K562 (cell line): ENCODE measurements around the gene ACSF3.

Source experiments
- CTCF ChIP-seq, 3 experiments: IDR thresholded peaks in 2 of 3; conservative IDR thresholded peaks in 1 of 3; 2 replicates each; pipeline ENCODE4 v1.5.1; 2011 to 2012; ENCODE audit warnings: low read length in 3 of 3, mild to moderate bottlenecking in 3 of 3, control low read depth in 2 of 3, improper control_type of control experiment in 1 of 3, inconsistent platforms in 1 of 3, low read depth in 1 of 3, mixed read lengths in 1 of 3, moderate library complexity in 1 of 3; ENCODE audit not compliant: insufficient read depth in 2 of 3
- E2F1 ChIP-seq: sonication (generic); formaldehyde crosslinking; IDR thresholded peaks from 2 replicates; pipeline ENCODE4 v1.8.1; 2023; ENCODE audit warnings: mild to moderate bottlenecking, missing genetic modification reagents, moderate library complexity
- EP300 ChIP-seq: IDR thresholded peaks from 2 replicates; pipeline ENCODE4 v1.6.1; 2012; ENCODE audit warnings: low read length, improper control_type of control experiment
- MXI1 ChIP-seq: IDR thresholded peaks from 2 replicates; pipeline ENCODE4 v1.6.1; 2011; ENCODE audit warnings: low read depth, mild to moderate bottlenecking, improper control_type of control experiment, low read length
- NFE2 ChIP-seq: IDR thresholded peaks from 2 replicates; pipeline ENCODE4 v1.6.1; 2014; ENCODE audit warnings: antibody characterized with exemption, low read depth
- POLR2A ChIP-seq: fragments of 450-650 bp; conservative IDR thresholded peaks from 2 replicates; pipeline ENCODE4 v1.6.1; 2016
- RCOR1 ChIP-seq, 2 experiments: IDR thresholded peaks; 2 replicates each; pipeline ENCODE4 v1.6.1; 2012; ENCODE audit warnings: low read depth in 2 of 2, low read length in 2 of 2, borderline replicate concordance in 1 of 2, improper control_type of control experiment in 1 of 2
- REST ChIP-seq, 2 experiments: fragments of 450-650 bp; formaldehyde crosslinking in 1 of 2; IDR thresholded peaks; 2 replicates each; pipeline versions ENCODE4 v1.4.0 to v1.6.1; 2014 to 2020; ENCODE audit warnings: mild to moderate bottlenecking in 2 of 2, borderline replicate concordance in 1 of 2, low read depth in 1 of 2
- SMC3 ChIP-seq: conservative IDR thresholded peaks from 2 replicates; pipeline ENCODE4 v1.6.1; 2011; ENCODE audit warnings: low read depth, low read length, improper control_type of control experiment; ENCODE audit not compliant: insufficient read depth
- SRF ChIP-seq, 2 experiments: fragments of 250-450, 450-650 bp in 1 of 2; sonication (Bioruptor Pico) in 1 of 2; sonication (generic) in 1 of 2; formaldehyde crosslinking; IDR thresholded peaks; 2 replicates each; pipeline versions ENCODE4 v1.5.0 to v1.5.1; 2020 to 2022; ENCODE audit warnings: mild to moderate bottlenecking in 1 of 2, missing genetic modification reagents in 1 of 2
- ZEB2 ChIP-seq: fragments of 450-650 bp; IDR thresholded peaks from 2 replicates; pipeline ENCODE4 v1.6.1; 2016
- ZHX1 ChIP-seq: fragments of 150-350 bp; conservative IDR thresholded peaks from 2 replicates; pipeline ENCODE4 v1.6.1; 2014; ENCODE audit warnings: low read length

GRCh38 chr16:89137666-89138512, 44.2 kb downstream of the ACSF3 start:
- no peak for TF ChIP-seq CTCF (IDR thresholded peaks at IDR 0.05 in 2 of 3, conservative IDR thresholded peaks at IDR 0.05 in 1 of 3; ENCODE audit: insufficient read depth in 2 of 3, low read depth in 1 of 3, low read length in 3 of 3)
- no peak for TF ChIP-seq SRF (CRISPR knock-in tag; IDR thresholded peaks at IDR 0.05)
- TF ChIP-seq MXI1 = no peak
- no peak for TF ChIP-seq POLR2A
- TF ChIP-seq EP300 = no peak
- no peak for TF ChIP-seq REST (IDR thresholded peaks at IDR 0.05; ENCODE audit: borderline replicate concordance)
- no peak for TF ChIP-seq REST (CRISPR knock-in tag; IDR thresholded peaks at IDR 0.05; ENCODE audit: low read depth)
- no peak for TF ChIP-seq ZEB2
- TF ChIP-seq E2F1 = no peak
- no peak for TF ChIP-seq NFE2
- TF ChIP-seq ZHX1 = no peak
- TF ChIP-seq SMC3 = no peak
- no peak for TF ChIP-seq RCOR1 (IDR thresholded peaks at IDR 0.05; ENCODE audit: borderline replicate concordance in 1 of 2, low read depth in 2 of 2, low read length in 2 of 2)
